HG03196 (cell line): ENCODE results near the gene NCAN.
"Not testable (repeated sequence)": the region's sequence is repeated elsewhere in the genome, so short reads cannot be mapped to it uniquely, and the experiment has no call there.

ENCODE experiments used
- ATAC-seq: cut with Tn5 transposase; IDR thresholded peaks from one replicate; pipeline ENCODE4 v1.9.1; 2021; ENCODE audit not compliant: unreplicated experiment

NCAN gene

DNA sequence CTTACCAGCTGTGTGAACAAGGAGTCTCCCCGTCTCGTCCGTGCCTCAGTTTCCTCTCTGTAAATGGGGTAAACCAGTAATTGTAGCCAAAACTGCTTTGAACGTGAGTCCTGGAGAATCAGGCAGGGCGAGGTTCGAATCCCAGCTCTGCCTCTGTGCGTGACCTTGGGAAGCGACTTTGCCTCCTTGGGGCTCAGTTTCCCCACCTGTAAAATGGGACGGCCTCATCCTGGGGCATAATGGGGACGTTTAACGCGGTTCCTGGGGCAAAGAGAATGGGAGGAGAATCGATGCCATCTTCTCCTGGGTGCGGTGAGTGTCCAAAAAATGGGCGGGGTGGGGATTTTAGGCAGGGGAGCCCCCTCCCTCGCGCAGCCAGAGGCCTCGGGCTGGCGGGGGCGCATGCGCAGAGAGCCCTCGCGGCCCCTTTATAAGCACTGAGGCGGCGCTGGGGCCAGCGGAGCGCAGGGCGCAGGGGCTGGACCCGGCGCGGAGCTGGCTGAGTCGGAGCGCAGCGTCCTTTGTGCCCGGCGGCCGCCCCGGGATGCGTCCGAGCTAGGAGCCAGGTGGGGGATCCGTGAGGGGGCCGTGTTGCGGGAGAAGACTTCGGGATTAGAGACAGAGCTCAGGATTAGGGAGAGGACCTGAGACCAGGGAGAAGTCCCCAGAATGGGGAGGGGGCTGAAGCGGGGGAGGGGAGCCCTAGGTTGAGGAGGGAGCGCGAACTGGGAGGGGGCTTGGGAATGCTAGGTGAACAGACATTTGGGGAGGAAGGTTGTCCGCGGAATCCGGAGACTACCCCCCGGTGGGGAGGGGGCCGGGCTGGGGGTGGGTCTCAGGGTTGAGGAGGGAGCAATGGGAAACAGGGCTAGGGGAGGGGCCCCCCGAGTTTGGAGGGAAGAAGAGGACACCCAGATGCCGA, at the start of gene NCAN:
NCAN (plus strand) TSS at position 460 of the 922 bp plus-strand sequence. CDS start 4,996 bp downstream, outside the sequence.
- no peak for ATAC-seq

DNA sequence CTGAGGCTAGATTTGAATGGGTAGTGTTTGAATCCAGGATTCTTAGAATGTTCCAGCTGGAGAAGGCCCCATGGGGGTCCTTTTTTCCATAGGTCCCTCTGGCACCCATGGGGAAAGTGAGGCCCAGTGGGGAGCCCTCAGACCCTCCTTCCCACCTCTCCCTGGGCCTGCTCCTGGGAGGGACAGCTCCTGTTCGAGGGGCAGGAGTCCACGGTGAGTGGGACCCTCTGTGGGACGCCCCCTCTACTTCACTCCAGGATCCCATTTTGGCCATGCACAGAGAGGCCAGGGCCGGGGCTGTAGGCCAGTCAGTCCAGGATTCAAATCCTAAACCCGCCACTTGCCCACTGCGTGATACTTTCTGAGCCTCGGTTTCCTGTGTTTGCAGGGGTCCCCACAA, 49.3 kb upstream of the NCAN start:
- no peak for ATAC-seq

GRCh38 chr19:19165396-19165795, 46.4 kb upstream of the NCAN start:
- ATAC-seq: no peak

DNA sequence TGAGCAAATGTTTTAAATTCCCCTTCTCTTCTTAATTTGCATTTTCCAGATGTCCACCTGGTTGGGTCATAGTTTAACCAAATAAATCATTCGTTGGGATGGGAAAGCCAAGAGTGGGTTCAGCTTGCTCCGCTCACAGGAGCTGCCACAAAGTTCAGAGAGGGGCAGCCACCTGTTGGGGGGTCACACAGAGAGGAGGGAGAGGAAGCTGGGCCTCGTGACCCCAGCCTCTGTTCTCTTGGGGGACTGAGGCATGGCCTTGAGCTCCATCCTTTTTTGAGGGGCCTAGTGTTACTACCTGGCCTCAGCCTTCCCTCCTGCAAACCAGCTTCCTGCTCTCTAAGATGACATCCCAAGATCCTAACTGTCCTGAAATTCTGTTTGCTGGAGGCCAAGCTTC, 44.1 kb upstream of the NCAN start:
- ATAC-seq: no peak

DNA sequence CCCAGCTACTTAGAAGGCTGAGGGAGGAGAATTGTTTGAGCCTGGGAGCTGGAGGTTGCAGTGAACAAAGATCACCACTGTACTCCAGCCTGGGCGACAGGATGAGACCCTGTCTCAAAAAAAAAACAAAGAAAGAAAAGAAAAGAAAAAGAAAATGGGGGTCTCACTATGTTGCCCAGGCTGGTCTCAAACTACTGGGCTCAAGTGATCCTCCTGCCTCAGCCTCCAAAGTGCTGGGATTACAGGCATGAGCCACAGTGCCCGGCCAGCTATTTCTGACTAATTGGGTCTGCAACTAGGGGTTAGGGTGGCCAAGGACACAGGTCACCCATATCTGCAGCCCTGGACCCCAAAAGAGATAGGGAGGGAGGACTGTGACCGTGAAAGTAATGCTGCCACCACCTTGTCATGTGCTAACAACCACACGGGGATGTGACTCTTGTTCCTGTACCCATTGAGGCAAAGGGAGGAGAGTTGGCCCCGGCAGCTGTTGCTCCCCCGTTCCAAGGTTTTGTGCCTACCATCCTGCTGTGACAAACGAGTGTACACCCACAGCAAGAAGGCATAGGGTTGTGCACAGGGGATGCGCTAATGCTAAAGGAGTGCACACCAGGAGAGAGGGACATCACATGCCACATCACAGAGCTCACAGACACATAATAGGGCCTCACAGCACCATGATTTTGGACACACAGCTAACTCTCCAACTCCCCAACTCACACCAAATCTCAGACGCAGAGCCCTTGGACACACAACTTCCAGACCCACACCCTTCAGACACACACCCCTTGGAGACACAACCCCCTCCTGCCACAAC, 42.3 kb upstream of the NCAN start:
- ATAC-seq: peak; percentile 17

DNA sequence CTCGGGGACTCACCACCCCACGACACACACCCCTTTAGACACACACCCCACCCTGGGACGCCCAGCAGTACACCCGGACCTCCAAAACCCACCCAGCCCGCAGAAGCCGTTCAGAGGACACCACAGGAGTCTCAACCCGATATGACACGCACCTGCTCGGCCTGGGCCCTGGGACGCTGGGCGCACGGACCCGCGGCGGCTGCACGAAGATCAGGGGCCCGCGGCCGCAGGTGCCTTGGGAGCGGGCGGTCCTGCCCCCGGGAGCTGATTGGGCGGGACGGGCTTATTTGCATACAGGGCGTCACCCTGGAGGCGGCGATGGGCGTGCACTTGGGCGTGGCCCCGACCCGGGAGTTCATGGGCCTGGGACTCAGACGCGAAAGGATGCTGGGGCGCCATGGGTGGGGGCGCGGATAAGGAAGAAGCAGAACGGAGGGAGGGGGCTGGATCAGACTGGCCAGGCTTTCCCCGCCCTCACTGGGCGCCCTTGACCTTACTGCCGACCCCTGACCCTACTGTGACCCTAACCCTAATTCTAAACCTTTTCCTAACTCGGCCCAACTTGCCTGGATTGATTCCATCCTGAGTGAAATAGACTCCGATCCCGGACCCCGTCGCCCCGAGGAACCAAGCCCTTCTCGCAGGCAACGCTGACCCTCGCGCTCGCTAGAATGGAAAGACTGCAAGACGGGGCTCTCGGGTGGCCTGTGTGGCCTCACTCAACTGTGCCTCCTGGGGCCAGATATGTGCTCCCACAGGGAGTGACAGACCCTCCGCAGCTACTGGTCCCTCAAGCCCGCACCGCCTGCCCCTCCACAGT, 41.5 kb upstream of the NCAN start, which contains the start of gene MEF2B:
MEF2B (minus strand) TSS at position 211 of the 820 bp plus-strand sequence. CDS start 19,528 bp downstream, outside the sequence.
- peak; percentile 72 for ATAC-seq

GRCh38 chr19:19170873-19171672, 40.7 kb upstream of the NCAN start:
- no peak for ATAC-seq

GRCh38 chr19:19171821-19172532, 39.8 kb upstream of the NCAN start:
- ATAC-seq: no peak

GRCh38 chr19:19173243-19173642, 38.5 kb upstream of the NCAN start:
- not testable (repeated sequence) for ATAC-seq

GRCh38 chr19:19176950-19177349, 34.8 kb upstream of the NCAN start:
- no peak for ATAC-seq

DNA sequence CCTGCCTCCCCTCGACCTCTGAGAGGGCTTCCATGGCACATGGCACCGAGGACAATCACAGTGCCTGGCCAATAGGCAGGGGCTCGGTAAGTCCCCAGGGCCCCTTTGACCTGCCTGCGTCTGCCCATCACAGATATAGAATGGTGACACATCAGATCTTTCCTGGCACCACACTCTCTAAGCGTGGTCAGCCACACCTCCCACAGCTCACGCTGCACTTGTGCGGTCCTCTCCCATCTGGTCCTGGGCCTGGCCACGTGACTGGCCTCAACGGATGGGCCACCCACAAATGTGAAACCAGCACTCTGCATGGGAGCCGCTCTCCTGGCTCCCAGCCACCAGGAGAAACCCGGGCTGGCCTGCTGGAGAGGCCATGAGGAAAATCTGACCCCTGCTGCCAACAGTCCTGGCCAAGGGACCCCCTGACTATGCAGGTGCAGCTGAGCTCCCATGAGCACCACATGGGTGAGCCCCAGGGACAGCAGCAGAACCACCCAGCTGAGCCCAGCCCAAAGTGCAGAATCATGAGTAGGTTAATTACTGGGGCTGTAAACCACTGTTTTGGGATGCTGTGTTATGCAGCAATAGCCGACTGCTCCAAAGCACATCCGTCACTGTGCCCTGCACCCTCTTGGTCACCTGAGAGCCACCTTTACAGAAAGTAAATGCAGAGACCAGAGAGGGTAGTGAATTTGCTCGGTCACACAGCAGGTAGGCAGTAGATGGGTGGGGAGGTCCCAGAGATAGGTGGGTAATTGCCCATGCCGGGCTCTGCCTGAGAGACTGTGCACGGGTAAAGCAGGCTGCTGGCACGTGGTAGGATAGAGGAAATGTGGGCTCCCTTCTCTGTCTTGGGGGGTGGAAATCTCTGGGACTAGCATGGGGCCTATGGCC, 32.0 kb upstream of the NCAN start:
- ATAC-seq: no peak

DNA sequence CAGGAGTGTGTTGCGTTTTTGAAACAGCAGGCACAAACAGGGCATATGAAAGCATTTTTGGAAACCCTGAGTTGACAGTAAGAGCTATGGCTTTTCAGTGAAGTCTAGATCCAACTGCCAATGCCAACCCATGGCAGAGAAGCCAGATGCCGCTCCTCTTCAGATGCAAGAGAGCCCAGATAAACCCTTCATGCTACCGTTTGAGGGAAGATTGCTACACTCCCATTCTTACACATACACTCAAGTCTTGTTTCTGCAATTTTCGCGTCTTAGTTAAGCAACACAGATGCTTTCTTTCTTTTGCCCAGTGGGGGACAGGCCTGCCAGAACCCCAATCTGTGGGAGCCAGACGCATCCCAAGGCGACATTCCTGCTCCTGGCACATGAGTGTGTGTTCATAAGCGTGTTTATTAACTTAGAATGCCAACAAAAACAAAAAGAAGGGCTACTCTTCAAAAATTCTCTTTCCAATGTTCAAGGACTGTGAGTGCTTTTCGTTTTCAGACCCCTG, 30.2 kb upstream of the NCAN start:
- no peak for ATAC-seq

DNA sequence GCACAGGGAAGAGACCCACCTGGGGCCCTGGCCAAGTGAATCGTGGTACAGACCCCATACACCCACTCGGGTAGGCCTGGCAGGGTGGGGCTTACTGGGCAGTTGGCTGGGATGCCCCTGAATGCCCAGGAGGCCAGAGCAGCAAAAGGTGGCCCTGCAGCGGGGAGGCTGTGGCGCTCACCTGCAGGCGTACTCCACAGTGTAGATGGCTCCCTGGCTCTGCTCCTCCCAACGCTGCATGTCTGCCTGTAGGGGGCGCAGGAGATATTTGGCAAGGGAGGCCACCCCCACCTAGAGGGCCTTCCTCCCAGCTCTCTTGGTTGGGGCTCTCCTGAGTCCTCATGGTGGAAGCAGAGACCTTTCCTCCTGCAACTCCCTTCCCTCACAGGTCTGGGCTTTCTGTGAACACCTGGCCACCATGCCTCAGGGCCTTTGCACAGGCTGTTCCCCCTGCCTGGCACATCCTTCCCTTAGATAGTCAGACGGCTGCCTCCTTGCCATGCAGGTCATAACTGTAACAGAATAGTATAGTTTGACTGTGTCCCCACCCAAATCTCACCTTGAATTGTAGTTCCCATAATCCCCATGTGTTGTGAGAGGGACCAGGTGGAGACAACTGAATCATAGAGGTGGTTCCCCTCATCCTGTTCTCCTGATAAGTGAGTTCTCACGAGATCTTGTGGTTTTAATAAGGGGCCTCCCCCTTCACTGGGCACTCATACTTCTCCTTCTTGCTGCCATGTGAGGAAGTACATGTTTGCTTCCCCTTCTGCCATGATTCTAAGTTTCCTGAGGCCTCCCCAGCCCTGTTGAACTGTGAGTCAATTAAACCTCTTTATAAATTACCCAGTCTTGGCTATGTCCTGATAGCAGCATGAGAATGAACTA, 25.7 kb upstream of the NCAN start:
- ATAC-seq: no peak

DNA sequence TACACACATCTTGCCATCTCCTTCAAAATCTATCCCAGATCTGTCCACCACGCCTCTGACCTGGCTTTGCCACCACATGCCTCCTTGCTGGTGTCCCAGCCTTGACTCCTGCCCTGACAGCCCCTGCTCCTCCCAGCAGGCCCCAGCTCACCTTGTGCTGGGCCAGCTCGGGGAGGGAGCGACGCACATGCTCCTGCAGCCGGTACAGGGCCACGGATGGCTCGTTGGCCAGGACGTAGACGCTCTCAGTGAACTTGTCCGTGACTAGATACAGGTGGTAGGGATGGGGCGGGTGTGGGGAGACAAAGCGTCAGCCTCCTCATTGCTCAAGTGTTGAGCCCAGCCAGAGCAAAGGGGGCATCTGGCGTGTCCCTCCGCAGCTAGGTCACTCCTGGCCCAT, 25.0 kb upstream of the NCAN start:
- no peak for ATAC-seq

DNA sequence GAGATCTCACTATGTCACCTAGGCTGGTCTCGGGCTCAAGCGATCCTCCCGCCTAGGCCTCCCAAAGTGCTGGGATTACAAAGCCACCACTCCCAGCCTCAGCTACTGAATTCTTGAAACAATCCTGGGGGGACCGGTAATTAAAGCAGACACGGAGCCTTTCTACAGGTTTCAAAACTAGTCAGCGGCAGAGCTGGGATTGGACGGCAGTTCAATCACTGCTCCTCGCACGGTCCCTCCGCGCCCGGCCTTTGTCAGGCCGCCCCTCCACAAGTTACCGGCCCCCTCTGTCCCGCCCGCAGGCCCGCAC, 20.0 kb upstream of the NCAN start:
- no peak for ATAC-seq

GRCh38 chr19:19192078-19192882, 19.5 kb upstream of the NCAN start, which contains the start of the genes BORCS8 and RFXANK:
Gene BORCS8, minus strand, starts transcription at chr19:19192152. Its CDS starts 35 bp downstream, at chr19:19192117.
Gene RFXANK, plus strand, starts transcription at chr19:19192258. Its CDS starts 1,689 bp downstream, at chr19:19193947.
- peak; percentile 79 for ATAC-seq
